ENCODE measurements around the gene BIN1.

BIN1 gene

DNA sequence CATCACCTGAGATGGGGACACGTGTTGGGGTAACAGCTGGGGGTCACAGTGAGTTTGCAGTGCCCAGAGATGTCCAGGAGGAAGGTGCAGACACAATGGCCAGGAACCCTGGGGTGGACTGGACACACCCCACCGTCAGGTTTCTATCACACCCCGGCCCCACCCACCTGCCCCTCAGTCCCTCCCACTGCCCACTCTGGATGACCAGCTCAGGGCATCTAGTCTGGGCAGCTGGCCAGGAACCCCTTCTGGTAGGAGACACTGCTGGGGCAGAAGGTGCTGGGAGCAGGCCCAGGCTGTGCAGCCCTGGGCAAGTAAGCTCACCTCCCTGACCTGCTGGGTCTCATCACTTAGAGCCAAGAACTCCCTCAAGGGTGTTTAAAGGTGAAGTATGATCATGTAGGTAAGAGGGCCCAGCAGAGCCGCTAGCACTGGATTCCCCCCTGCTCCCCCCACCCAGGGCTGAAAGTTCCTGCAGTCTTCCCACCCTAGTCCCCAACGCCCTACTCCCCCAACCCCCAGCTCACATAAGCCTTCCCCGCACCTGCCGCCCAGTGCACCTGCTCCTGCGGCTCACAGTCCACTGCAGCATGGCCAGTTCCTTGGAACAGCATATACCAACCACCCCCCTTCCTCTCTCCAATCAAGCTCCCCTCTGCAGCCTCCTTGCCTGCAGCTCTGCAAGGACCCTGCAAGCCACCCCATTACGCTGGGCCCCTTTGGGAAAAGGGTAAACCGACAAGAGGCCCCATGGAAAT, 17.3 kb downstream of the BIN1 start:
- no peak for DNase-seq

DNA sequence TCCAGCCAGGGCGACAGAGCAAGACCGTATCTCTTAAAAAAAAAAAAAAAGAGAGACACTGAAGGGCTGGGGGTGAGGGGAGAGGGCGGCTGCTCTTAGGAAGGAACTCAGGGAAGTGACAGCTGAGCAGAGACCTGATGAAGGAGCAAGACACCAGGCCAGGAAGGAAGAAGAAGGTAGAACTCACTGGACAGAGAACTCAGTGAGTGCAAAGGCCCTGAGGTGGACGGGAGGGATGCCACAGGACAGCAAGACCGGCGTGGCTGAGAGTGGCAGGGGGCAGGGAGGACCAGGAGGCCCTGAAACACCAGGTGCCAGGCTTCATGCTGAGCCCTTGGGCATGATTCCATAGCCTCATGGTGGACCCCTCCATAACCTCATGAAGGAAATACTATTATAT, 18.2 kb downstream of the BIN1 start:
- no peak for DNase-seq

DNA sequence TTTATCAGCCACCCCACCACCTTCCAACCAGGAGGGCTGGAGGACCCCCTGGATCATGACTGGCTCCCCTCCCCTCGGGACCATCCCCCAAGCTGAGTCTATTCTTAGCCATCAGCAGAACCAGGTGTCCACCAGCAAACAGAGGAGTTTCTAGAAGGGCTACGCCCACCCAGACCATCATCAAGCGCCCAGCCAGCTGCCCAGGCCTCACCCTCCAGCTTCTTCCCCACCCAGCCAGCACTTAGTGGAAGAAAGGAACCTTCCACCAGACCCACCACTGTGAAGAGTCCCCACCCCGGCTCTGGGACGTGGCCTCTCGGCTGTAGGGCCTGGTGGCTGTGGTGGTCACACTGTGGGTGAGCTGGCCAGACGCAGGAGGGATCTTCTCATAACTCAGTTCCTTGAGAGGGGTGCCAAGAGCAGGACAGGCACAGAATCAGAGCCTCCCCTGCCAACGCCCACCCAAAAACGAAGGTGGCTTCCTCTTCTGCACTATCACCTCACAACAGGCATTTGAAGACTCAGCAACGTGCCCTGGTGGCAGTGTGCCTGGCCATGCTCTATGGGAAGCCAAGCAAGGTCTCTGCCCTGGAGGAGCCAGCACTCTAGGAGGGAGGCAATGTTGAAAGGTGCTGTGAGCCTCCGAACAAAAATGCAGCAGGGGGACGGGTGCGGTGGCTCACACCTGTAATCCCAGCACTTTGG, 19.0 kb downstream of the BIN1 start:
- DNase-seq, result no peak

DNA sequence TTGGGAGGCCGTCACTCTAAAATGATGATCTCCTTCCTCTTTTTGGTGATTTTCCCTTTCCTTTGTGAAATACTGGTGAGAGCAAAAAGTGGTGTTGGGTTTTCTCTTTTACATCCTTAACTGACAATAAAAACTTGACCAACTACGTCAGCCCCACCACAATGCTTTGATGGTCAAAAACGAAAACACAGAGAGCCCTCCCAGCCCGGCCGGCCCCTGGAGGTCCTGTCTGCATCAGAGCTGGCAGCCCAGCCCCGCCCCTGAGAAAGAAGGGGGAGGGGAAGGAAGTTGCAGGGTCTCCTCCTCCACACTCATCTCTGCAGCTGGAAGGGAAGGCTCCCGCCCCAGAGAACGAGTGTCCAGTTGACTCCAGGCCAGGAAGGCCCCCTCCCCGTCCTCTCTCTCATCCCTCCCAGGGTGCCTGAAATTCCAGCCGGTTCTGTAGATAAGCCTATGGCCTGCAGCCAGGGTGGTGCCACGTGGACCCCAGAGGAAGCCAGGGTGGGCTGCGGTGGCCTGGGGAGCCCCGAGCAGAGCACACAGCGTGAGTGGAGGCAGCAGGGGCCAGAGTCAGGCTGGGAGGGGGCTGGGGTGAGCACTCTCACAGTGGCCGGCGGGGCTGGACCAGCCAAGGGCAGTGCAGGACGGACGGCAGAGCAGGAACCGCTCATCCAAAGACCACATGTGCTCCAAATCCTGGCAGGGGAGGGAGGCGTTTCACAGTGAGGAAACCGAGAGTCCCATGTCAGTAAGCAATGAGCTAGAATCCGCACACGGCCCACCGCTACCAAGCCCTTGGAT, 19.8 kb downstream of the BIN1 start:
- DNase-seq, result peak in 1 of 2 donors; percentile 30

DNA sequence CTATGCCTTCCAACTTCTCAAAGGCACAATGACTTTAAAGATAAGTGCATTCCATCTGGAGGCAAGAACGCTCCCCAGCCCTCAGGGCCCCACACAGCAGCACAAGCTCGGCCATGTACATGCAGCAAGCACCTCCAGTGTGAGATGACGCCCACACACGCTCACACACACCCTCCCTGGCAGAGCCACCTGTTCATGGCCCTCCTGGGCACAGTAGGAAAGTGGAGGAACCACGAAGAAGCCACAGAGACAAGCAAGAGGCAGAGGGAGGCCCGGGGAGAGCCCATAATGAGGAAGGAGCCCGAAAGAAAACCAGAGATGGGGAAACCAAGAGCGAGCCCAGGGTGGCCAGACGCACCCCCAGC, 21.7 kb downstream of the BIN1 start:
- peak; percentile 15 to 25 for DNase-seq

DNA sequence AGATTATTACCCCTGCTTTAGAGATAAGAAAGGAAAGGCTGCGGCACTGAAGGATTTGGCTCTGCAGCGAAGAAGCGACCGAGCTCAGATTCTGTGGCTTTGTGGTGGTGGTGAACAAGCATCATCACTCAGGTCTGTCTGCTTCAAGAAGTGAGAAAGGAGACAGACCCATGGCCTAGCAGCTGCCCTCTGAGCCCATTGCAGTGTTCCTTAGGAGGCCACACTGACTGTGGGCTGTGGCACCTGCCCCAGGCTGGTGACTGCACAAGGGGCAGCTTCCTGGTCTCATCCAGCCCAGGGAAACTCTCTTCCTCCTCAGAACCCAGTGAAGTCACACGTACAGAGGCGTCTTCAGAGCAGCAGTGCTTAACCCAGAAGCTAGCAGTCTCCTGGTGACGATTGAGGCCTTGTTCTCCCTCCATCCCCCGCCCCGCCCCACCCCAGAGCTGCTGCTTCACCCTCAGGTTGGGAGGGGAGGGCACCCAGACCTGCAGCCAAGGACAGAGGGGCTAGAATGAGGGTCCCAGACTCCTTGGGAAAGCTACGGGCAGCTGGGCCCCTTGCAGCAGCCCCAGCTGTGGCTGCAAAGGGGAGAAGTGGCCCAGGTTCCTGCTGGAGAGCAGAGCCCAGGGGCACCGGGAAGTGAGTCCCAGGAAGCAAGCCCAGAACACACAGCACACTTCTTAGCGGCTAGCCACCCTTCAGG, 22.2 kb downstream of the BIN1 start:
- DNase-seq, result peak; percentile 24 to 55

DNA sequence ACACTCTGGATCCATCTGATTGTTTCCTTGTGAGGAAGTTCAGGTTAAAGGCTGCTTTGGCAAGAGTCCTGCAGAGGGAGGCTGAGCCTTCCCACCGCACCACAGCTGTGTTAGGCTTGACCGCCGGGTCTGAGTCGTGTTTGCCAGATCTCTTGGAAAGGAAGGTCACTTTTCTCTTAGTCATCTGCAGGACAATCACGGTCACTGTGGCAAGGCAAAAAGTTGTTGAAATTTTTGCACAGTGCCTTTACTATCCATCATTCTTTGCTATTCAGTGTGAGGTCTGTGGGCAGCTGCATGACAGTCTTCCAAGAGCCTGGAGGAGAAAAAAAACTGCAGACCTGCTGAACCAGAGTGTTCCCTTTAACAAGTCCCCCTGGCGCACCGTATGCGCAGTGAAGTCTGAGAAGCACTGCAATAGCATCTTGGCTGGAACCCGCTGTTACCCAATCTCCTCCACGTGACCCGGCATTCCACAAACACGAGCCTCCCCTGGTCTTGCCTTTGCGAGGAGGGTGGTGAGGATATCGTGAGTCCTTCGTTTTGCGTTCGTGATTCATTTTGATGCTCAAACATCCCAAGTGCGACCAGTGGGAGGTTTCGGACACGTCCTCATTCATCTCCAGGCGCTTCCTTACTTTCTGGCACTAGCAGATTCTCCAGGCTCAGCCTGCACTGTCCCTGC, 23.0 kb downstream of the BIN1 start:
- no peak for DNase-seq

DNA sequence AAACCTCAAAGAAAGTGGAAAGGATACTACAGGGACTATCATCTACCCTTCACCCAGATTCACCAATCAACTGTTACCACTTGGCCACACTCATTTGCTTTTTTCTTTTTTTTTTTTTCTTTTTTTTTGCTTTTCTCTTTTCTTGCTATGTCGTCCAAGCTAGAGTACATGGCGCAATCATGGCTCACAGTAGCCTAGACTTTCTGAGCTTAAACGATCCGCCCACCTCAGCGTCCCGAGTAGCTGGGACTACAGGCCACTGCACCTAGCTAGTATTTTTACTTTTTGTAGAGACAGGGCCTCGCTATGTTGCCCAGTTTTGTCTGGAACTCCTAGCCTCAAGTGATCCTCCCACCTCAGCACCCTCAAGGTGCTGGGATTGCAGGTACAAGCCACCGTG, 24.0 kb downstream of the BIN1 start:
- no peak for DNase-seq

DNA sequence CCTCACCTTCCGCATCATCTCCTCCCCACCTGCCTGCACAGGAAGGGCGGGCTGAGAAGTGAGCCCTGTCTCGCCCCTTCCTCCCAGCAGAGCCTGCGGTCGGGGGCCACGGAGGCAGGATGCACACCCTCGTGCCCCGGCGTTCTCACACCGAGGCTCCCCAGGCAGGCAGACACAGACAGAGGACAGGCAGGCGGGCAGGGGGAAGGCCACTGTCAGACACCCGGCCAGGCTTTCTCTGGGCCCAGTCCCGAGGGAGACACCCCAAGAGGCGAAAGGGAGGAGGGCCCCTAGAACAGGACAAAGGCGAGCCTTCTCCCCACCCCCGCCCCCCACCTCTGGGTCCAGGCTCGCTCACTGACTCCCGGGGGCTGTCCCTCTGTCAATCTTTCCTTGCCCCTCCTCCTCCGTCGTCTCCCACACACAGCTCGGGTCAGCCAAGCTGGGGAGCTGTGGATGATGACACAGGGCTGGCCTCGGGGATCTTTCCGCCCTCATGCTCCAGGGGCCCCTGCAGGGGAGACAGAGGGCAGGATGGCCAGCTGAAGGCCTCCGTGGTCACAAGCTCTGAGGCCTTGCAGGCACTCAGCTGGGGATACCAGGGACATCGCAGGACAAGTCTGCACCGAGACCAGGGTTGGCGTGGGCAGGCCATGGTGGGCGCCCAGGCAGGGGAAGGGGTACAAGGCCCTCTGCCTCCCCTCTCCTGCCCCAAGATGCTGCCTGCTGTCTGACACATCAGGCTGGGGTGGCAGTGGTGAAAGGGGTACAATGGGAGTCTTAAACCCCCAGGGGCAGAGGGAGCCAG, 24.9 kb downstream of the BIN1 start:
- DNase-seq, result peak; percentile 72 to 83

DNA sequence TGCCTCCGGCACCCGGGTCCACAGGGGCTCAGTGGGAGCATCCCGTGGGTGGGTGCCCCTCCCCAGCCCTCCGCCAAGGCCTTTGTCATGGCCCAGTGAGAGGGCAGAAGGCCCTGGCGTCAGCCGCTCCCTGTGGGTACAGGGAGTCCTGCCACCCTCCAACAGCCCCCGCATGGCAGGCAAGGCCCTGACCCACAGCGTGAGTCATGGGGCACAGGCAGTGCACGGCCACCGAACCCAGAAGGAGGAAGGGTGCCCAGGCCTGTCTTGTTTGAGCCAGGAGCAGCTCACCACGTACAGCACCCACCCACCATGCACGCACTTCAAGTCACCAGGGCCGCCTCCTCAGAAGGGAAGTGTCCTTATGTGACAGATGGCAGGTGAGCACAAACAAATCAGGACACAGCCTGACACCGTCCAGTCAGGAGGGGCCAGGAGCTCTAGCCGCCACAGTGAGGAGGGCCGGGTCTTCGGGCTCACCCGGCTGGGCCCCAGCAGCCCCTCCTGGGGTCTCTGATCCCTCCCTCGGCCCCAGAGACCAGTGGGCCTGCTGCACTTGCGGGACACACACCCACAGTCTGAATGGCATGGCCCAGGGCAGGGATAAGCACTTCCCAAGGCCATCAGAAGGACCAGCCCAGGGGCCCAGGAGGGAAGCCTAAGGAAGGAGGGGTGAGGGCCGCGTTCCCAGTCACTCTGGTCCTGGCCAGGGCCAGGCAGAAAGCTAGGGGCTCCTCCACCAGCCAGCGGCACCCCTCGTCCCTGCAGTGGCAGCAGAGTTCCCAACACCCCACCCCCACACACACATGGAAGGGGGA, 25.8 kb downstream of the BIN1 start:
- peak; percentile 48 to 49 for DNase-seq

DNA sequence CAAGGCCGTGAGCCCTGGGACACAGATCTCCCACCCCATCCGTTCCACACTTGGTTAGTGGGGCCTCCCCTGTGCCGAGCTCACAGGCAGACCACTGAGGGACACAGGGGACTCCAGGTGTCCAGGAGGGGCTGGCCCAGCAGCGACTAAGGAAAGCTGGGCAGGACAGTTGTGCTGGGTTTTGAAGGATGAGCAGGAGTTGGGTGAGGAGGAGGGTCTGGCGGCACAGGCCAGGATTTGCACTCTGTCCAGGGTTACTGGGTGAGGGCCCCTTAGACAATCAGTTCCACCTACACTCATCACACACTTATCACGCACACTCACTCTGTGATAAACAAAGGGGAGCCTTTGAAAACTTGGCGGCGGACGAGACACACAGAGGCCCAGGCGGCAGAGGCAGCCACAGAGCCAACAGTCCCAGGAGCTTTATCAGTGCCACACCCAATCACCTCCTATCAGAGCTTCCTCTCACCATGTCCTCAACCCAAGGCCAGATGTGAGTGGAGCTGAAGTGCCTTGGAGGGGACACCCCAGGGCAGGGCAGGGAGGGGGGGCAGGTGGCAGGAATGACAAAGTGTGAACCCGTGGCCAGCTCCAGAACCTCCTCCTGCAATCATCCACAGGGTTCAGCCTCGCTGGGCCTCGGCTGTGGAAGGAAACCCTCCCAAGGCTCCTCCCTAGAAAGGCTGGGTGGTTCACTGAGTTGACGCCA, 26.6 kb downstream of the BIN1 start:
- peak; percentile 37 to 63 for DNase-seq

DNA sequence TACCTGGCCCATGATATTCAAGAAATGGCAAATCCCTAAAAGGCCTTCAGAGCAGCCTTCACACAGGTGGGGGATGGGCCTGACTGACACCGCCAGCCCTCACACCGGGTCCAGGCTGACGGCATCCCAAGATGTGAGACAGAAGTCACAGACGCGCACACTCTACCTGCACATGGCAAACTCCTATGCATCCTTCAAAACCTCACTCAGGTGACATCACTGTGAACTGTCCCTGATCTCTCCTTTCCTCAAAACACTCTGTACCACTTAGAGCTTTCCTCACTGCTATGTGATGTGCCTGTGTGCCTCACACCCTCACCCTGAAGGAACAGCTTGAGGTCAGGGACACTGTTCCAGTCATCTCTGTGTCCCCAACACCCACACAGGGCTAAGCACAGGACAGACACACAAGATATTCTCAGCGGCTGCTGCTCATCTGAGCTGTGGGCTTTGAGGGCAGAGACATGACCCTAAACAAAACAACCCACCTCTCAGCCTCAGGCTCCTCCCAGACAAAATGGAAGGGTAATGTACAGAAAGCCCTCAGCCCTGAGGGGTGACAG, 27.5 kb downstream of the BIN1 start:
- DNase-seq, result no peak

DNA sequence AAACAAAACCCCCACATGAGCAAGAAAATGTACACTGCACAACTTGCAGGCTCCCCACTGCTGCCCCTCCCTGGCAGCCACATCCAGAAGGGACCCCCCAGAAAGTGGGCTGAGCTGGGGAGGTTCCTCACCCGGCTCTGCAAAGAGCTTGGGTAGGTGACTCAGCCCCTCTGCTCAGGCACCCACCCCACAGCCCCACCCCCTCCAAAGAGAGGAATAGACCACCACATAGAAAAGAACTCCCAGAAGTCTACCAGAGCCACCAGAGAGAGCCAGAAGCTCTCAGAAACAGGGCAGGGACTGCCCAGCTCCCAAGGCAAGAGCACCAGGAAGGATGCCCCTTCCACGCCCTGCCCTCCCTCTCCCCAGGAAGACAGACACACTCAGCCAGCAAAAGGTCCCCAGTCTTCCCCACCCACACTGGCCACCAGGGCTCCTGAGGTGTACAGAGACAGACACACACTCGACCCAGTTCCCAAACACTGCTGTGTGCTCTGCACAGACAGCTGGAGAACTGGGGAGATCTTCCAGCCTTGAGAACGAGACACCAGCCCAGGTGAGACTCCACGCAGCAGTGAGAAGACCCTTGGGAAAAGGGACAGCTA, 28.2 kb downstream of the BIN1 start:
- no peak for DNase-seq

DNA sequence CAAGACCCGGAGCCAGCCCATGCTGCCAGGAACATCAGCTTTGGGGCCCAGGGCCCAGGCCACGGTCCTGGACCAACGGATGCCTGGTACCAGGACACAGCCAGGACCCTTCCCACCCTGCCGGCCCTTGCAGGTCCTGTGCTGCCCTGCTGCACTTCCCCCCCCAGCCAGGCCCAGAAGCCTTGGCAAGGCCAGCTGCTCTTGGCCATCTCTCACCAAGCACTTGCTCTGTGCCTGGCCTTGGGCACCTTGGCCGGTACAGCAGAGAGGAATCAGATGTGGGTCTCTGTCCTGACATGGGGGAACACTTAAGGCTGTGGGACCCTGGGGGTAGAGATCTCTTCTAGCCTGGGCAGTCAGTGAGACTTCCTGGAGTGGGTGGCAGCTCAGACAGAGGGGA, 28.9 kb downstream of the BIN1 start:
- DNase-seq, result no peak

DNA sequence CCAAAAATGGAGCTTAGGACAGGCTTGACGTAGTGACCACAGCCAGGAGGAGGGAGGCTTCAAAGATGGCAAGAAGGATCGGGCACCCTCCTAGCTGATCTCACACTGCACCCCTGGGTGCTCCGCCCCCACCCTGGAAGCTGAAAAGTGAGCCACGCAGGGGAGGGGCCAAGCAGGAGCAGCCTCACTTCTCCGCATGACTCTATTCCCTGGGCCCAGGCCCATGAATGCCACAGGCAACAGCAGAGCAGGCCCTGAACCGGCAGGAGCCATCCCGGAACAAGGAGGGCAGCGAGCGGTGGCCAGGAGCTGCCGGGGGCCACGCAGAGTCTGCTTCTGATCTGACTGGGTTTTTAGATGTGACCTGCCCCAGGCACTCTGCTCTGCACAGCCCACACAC, 30.0 kb downstream of the BIN1 start:
- DNase-seq, result no peak

DNA sequence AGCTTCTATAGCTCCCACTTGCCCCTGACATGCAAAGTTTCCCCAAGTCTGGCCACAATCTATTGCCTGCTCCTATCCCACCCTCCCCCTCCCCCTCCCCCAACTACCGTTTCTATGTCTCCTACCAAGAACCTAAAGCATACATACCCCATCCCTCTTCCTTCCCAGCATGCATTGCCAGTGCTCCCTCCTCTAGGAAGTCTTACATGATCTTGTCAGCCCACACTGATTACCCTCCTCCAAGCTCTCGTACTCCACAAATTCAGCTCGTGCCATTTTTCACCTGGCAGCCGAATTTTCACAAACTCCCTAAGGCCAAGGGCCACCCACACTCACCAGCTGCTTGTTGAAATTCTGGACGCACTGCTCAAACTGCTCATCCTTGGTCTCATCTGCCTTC, 30.7 kb downstream of the BIN1 start:
- DNase-seq, result no peak

DNA sequence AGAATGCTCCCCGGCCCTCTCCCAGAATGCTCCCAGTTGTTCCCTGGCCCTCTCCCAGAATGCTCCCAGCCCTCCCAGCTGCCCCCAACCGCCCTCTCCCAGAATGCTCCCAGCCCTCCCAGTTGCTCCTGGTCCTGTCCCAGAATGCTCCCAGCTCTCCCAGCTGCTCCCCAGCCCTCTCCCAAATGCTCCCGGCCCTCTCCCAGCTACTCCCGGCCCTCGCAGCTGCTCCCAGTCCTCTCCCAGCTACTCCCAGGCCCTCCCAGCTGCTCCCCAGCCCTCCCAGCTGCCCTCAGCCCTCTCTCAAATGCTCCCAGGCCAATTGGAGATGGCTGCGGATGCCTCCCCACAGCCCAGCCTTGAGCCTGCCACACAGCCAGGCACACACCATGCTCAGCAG, 31.1 kb downstream of the BIN1 start:
- no peak for DNase-seq

DNA sequence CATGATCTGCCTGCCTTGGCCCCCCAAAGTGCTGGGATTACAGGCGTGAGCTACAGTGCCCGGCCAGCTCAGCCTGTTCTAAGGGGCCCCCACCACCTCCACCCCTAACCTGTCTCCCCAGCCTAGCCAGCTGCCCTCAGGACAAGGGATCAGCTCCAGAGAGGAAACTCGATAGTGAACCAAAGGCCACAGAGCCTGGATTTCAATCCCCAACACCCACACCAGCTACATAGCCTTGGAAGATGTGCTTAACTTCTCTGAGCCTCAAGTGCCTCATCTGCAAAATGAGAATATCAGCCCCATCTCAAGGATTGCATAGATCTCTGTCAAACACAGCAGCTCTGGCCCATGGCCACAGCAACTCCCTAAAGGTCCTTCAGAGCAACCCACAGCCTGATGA, 32.0 kb downstream of the BIN1 start:
- no peak for DNase-seq

DNA sequence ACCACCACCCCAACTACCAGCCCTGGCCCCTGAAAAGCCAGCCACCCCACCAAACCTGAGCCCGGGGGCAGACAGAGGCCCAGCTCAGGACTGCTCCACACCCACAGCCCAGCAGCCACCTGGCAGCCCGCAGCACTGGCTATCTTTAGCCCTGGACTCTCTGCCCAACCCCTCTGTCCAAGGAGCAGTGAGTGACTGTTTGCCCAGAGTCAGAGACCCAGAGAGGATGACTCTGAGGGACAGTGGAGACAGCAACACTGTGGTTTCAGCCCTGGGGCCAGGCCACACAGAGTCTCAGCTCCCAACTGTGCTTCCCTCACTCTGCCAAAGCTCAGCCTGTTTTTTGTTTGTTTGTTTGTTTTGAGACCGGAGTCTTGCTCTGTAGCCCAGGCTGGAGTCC, 32.6 kb downstream of the BIN1 start:
- no peak for DNase-seq

Measured in CD4-positive, alpha-beta T cell treated with Interferon alpha-2 for 1 hour (primary cell).